ENCODE results near the gene CASKIN1.
A peak's percentile ranks its signal among the peaks of the same experiment; 100 is the strongest.
"Not testable (repeated sequence)": the region's sequence is repeated elsewhere in the genome, so short reads cannot be mapped to it uniquely, and the experiment has no call there.

Gene CASKIN1

DNA sequence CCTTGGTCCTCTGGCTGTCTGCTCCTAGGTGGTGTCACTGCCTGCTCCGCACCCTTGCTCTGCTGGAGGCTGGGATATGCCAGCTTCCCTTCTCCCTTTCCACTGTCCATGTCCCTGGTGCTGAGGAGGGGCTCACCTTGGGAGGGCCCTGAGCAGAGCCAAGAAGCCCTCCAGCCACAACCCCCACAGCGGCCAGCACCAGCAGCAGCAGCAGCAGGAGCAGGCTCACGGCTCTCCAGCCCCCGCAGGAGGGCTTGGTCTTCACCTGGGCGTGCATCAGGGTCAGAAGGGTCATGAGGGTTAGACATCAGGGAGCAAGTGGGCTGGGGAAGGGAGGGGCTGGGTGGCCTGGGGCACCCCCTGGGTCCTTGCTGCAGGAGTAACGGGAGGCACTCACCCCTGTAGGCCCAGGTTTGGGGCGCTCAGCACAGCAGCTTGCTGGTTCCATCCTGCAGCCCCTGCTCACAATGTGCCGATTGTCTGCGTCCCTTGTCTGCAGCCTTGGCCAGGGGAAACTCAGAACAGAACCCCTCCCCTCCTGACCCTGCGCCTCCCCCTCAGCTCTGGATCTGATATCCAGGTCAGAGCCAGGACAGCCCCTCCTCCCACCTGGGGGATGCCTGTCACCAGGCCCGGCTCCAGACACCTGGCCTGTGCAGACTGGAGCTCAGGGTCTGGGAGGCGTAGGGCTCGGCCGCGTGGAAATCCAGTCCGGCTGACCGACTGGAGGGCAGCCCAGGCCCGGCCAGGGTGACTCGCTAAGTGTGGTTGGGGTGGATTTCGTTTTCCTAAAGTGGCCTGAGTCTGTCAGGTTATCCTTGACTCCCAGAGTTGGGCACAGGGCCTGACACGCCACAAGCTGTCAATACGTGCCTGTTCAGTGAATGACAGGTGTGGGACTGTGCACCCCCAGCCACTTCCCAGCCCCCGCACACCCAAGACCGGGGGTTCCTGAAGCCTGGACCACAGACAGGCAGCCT, 14.3 kb upstream of the CASKIN1 start, which contains the start of gene BRICD5:
TSS of gene BRICD5 (minus strand) at position 478 of the 980 bp plus-strand sequence. CDS start at position 448, 30 bp downstream.
- intact Hi-C loops (cut with DNase I) = no loop called here

DNA sequence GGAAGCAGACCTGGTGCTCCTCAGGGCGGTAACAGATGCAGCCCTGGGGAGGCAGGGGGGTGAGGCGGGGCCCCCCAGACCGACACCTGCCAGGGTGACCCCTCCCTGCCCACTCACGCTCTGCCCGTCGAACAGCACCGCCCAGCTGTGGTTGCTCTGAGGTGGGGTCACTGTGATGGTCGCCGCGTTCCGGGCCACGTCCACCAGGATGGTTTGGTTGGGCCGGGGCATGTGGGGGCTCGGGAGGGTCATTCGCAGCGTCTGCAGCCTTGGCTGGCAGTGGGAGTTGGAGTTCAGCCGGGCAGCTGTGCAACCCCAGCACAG, 13.6 kb upstream of the CASKIN1 start:
- intact Hi-C loops (cut with DNase I) = no loop called here
- peak in 1 of 10 donors; percentile 7 for DNase-seq

More for the DNA sequence above, 14.3 kb upstream of the CASKIN1 start, which contains the start of gene BRICD5:
- DNase-seq = peak in 1 of 10 donors; percentile 11

DNA sequence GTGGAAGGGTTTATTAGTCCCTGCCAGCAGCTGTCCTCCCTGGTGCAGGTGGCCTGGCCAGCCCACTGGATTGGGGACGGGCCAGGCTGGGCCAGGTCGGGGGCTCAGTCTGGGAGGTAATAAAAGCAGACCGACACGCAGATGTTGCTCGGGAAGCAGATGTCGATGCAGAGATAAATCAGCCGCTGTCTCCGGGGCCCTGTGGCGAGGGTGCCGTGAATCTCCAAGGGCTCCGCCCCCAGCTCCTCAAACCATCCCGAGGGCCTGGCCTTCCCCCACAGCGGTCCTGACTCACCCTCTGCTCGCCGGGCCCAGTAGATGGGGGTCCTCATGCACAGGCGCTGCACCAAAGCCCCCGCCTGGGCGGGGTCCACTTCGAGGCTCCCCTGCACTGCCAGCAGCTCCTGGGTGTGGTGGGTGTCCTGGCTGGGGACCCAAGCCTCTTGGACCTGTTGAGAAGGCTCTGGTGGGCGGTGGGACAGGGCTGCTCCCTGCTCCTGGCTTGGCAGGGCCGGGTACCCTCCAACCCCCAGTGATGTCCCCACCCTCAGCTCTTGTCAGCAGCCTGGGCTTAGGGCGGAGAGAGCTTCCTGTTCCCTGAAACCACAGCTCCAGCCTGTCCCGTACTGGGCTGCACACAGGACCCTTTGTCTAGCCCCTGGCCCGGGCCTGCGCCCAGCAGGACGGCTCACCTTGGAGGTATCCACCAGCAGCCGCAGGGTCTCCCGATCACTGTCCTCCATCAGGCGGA, 13.0 kb upstream of the CASKIN1 start:
- DNase-seq = peak in 1 of 10 donors; percentile 6
- intact Hi-C loops (cut with DNase I) = loop anchor here (5.0 kb wide), 1 partner anchor 52 kb away; the partner anchor contains the start of gene TRAF7

- DNase-seq = no peak
- intact Hi-C loops (cut with DNase I) = loop anchor here (5.0 kb wide), 1 partner anchor 51 kb away; the partner anchor contains the start of gene TRAF7
Observed at GRCh38 chr16:2208772-2209171, 12.4 kb upstream of the CASKIN1 start.

- intact Hi-C loops (cut with DNase I) = loop anchor here (5.0 kb wide), 1 partner anchor 51 kb away; the partner anchor contains the start of gene TRAF7
- DNase-seq = peak in 2 of 10 donors; percentile 11 to 72
Observed at GRCh38 chr16:2208308-2208707, 11.9 kb upstream of the CASKIN1 start.

- intact Hi-C loops (cut with DNase I) = loop anchor here (5.0 kb wide), 1 partner anchor 51 kb away; the partner anchor contains the start of gene TRAF7
- no peak for DNase-seq
Observed at GRCh38 chr16:2207872-2208271, 11.5 kb upstream of the CASKIN1 start.

- DNase-seq = peak in 2 of 10 donors; percentile 9 to 72
- intact Hi-C loops (cut with DNase I) = loop anchor here (5.0 kb wide), 1 partner anchor 50 kb away; the partner anchor contains the start of gene TRAF7
Observed at GRCh38 chr16:2206780-2207433, 10.5 kb upstream of the CASKIN1 start.

GRCh38 chr16:2206420-2206779, 10.0 kb upstream of the CASKIN1 start:
- intact Hi-C loops (cut with DNase I) = loop anchor here (5.0 kb wide), 1 partner anchor 49 kb away; the partner anchor contains the start of gene TRAF7
- DNase-seq = peak in 1 of 10 donors; percentile 10

- intact Hi-C loops (cut with DNase I) = loop anchor here (1.0 to 5.0 kb wide), 2 partner anchors 49 to 62 kb away; partner anchors contain the start of genes RNPS1 and TRAF7
- DNase-seq = peak in 2 of 10 donors; percentile 34 to 73
Observed at GRCh38 chr16:2205967-2206313, 9.5 kb upstream of the CASKIN1 start.

GRCh38 chr16:2205104-2205966, 8.9 kb upstream of the CASKIN1 start, which contains the start of gene MLST8:
TSS of gene MLST8 (plus strand) at chr16:2205454. CDS start at chr16:2206086, 632 bp downstream.
- peak; percentile 75 to 97 (median 84) for DNase-seq
- intact Hi-C loops (cut with DNase I) = loop anchor here (1.0 to 5.0 kb wide), 2 partner anchors 48 to 63 kb away; partner anchors contain the start of genes RNPS1 and TRAF7

GRCh38 chr16:2204416-2205103, 8.2 kb upstream of the CASKIN1 start:
- intact Hi-C loops (cut with DNase I) = loop anchor here (1.0 to 5.0 kb wide), 2 partner anchors 47 to 64 kb away; partner anchors contain the start of genes RNPS1 and TRAF7
- peak in 2 of 10 donors; percentile 62 to 83 for DNase-seq

GRCh38 chr16:2203119-2203688, 6.8 kb upstream of the CASKIN1 start:
- DNase-seq; intact Hi-C loops (cut with DNase I): not testable (repeated sequence)

GRCh38 chr16:2200313-2200712, 3.9 kb upstream of the CASKIN1 start:
- no peak for DNase-seq
- intact Hi-C loops (cut with DNase I) = no loop called here

GRCh38 chr16:2199621-2200139, 3.3 kb upstream of the CASKIN1 start:
- no peak for DNase-seq
- intact Hi-C loops (cut with DNase I) = no loop called here

DNA sequence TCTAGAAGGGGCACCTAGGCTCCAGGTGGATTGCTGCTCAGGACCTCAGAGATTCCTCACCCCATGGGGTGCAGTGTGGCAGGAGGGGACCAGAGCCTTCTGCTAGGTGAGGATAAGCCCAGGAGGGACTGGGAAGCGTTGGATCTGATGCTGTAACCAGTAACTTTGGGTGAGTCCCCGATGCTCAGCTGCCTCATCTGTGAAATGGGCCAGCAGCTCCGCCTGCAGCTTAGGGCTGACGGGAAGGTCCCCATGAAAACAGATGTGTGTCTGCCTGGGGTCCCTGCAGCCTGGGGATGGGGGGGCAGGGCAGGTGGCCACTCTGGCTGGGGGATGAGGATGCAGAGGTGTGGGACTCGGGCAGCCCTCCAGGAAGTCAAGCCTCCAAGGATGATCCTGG, 2.7 kb upstream of the CASKIN1 start:
- DNase-seq = no peak
- intact Hi-C loops (cut with DNase I) = no loop called here

DNA sequence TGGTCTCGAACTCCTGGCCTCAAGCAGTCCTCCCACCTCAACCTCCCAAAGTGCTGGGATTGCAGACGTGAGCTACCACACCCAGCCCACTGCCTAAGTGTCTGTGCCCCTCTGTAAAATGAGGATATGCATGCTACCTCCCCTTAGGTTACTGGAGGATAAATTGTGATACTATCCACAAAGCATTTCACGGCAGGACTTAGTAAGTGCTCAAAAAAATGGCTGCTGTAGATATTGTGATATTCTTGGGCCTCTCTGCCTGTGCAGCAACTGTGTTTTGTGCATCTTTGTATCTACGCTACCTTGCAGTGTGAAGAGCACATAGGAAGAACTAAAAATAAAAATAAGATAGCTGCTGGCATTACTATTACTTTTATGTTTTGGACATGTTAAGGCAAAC, 1.9 kb upstream of the CASKIN1 start:
- intact Hi-C loops (cut with DNase I) = no loop called here

GRCh38 chr16:2197765-2198164, 1.4 kb upstream of the CASKIN1 start:
- DNase-seq = no peak
- intact Hi-C loops (cut with DNase I) = no loop called here

More for the DNA sequence above, 1.9 kb upstream of the CASKIN1 start:
- no peak for DNase-seq
